HG03025 (cell line): ENCODE data around the gene GPR18.

Experiments
- ATAC-seq: cut with Tn5 transposase; IDR thresholded peaks from one replicate; pipeline ENCODE4 v1.9.1; 2021; ENCODE audit warnings: mild to moderate bottlenecking, moderate library complexity; ENCODE audit not compliant: unreplicated experiment, low FRiP score

Gene GPR18

GRCh38 chr13:99294198-99294597, 36.0 kb upstream of the GPR18 start:
- ATAC-seq, result no peak

- no peak for ATAC-seq
Observed at GRCh38 chr13:99293178-99293577, 35.0 kb upstream of the GPR18 start.

- no peak for ATAC-seq
Observed at GRCh38 chr13:99290894-99291293, 32.7 kb upstream of the GPR18 start.

- no peak for ATAC-seq
Observed at GRCh38 chr13:99289674-99290337, 31.6 kb upstream of the GPR18 start.

GRCh38 chr13:99289271-99289670, 31.1 kb upstream of the GPR18 start:
- no peak for ATAC-seq

- peak; percentile 78 for ATAC-seq
Observed at GRCh38 chr13:99288089-99288488, 29.9 kb upstream of the GPR18 start.

- no peak for ATAC-seq
Observed at GRCh38 chr13:99287551-99287950, 29.4 kb upstream of the GPR18 start.

- no peak for ATAC-seq
Observed at GRCh38 chr13:99285432-99286182, 27.4 kb upstream of the GPR18 start.

- peak; percentile 69 for ATAC-seq
Observed at GRCh38 chr13:99282264-99283231, 24.4 kb upstream of the GPR18 start.

GRCh38 chr13:99281811-99282263, 23.7 kb upstream of the GPR18 start:
- peak; percentile 84 for ATAC-seq

GRCh38 chr13:99280166-99280565, 22.0 kb upstream of the GPR18 start:
- ATAC-seq, result no peak

- ATAC-seq, result no peak
Observed at GRCh38 chr13:99279637-99280036, 21.5 kb upstream of the GPR18 start.

GRCh38 chr13:99278843-99279242, 20.7 kb upstream of the GPR18 start:
- ATAC-seq, result no peak

- no peak for ATAC-seq
Observed at GRCh38 chr13:99278200-99278599, 20.0 kb upstream of the GPR18 start.

GRCh38 chr13:99277629-99278028, 19.4 kb upstream of the GPR18 start:
- no peak for ATAC-seq

- no peak for ATAC-seq
Observed at GRCh38 chr13:99276706-99277105, 18.5 kb upstream of the GPR18 start.

- no peak for ATAC-seq
Observed at GRCh38 chr13:99275093-99275469, 16.9 kb upstream of the GPR18 start.

- ATAC-seq, result no peak
Observed at GRCh38 chr13:99273128-99273527, 14.9 kb upstream of the GPR18 start.

GRCh38 chr13:99272481-99272880, 14.3 kb upstream of the GPR18 start:
- ATAC-seq, result no peak

GRCh38 chr13:99271249-99271648, 13.1 kb upstream of the GPR18 start:
- ATAC-seq, result no peak

GRCh38 chr13:99270518-99270917, 12.3 kb upstream of the GPR18 start:
- ATAC-seq, result no peak
